NOMO-1 (cell line): ENCODE measurements around the gene SH3RF3.
"Not testable (repeated sequence)": the region's sequence is repeated elsewhere in the genome, so short reads cannot be mapped to it uniquely, and the experiment has no call there.

Experiments
- DNase-seq, 2 experiments: peaks; one replicate each; lab custom pipeline; 2025; ENCODE audit not compliant: unreplicated experiment in 2 of 2; lab: John Stamatoyannopoulos, UW

Gene SH3RF3

GRCh38 chr2:109530712-109531111 lies 401.7 kb downstream of the SH3RF3 start:
- no peak for DNase-seq

DNA sequence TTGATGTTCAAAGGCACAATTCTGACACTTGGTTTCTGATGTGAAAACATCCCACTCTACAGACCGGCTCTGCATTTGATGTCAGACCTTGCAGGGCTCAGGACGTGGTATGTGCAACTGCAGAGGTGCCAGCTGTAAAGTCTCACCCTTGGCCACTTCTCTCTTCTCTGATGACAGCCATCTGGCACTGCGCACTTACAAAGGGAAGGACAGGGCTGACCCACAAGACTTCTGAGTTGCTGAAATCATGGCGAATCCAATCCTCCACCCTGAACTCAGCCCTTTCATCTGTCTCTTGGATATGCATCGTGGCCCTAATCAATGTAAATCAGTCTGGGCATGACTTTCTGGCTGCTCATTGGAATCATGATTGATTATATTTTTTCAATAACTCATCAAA lies 402.2 kb downstream of the SH3RF3 start:
- no peak for DNase-seq

- no peak for DNase-seq
Measured at GRCh38 chr2:109531896-109532727, 403.1 kb downstream of the SH3RF3 start.

DNA sequence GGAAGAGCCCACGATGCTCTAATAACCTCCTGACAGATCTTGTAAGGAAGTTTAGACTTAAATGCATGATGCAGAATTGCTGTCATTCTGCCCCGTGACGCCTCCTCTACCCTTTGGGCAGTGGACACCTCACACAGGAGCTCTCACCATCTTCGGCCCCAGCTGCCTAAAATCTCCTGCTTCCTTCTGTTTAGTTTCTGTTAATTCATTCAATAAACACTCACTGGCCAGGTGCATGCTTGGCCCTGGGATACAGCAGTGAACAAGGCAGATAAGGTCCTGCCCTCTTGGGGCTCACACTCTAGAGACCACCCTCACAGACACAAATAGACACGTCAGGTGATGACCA lies 403.7 kb downstream of the SH3RF3 start:
- no peak for DNase-seq

DNA sequence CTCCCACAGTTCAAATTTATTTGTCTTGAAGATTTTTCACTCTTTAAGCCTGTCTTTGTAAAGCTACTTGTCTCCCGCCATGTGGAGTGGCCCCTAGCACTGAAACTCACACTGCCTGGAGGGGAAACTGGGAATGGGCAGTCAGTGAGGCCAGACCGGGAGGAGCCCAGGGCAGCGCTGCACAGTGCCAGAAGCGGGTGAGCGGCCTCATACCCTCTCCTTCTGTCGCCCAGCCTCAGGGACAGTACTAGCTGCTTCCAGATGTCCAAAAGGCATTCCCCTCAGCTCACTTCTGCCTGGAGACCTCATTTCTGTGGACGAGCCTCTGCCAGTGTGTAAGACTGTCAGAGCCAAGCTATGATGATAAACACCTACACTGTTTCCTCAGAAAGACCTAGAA lies 404.8 kb downstream of the SH3RF3 start:
- no peak for DNase-seq

- DNase-seq = no peak
Measured at GRCh38 chr2:109535217-109535946, 406.4 kb downstream of the SH3RF3 start.

DNA sequence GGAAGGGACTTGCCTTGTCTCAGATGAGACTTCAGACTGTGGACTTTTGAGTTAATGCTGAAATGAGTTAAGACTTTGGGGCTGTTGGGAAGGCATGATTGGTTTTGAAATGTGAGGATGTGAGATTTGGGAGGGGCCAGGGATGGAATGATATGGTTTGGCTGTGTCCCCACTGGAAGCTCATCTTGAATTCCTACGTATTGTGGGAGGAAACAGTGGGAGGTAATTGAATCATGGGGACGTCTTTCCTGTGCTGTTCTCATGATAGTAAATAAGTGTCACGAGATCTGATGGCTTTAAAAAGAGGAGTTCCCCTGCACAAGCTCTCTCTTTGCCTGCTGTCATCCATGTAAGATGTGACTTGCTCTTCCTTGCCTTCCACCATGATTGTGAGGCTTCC lies 407.6 kb downstream of the SH3RF3 start:
- DNase-seq = not testable (repeated sequence)

GRCh38 chr2:109537565-109538222 lies 408.7 kb downstream of the SH3RF3 start:
- DNase-seq = no peak

DNA sequence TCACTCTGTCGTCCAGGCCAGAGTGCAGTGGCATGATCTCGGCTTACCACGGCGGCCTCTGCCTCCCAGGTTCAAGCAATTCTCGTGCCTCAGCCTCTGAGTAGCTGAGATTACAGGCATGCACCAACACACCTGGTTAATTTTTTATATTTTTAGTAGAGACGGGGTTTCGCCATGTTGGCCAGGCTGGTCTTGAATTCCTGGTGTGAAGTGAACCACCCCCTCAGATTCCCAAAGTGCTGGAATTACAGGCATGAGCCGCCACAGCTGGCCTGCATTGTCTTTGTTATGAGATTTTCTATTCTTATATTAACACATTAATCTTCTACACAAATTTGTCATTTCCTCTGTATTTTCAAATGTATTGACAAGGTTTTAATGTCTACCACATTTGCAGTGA lies 409.5 kb downstream of the SH3RF3 start:
- no peak for DNase-seq

DNA sequence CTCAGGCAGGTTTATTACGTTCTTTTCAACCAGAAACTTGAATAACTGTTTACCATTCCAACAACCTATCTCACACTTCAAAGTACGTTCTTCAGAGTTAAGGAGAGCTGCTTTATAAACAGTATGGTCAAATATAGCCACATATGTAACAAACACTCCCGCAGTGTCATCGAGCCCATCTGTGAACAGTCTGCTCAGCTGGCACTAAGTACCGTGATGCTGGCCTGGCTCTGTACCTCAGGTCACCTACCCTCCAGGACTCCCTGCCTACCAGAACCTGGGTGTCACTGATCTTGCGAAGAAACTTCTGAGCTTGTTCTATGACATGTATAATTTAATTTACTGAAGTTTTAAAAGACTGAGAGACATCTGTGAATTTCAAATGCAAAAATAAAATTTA lies 413.4 kb downstream of the SH3RF3 start:
- DNase-seq = no peak

DNA sequence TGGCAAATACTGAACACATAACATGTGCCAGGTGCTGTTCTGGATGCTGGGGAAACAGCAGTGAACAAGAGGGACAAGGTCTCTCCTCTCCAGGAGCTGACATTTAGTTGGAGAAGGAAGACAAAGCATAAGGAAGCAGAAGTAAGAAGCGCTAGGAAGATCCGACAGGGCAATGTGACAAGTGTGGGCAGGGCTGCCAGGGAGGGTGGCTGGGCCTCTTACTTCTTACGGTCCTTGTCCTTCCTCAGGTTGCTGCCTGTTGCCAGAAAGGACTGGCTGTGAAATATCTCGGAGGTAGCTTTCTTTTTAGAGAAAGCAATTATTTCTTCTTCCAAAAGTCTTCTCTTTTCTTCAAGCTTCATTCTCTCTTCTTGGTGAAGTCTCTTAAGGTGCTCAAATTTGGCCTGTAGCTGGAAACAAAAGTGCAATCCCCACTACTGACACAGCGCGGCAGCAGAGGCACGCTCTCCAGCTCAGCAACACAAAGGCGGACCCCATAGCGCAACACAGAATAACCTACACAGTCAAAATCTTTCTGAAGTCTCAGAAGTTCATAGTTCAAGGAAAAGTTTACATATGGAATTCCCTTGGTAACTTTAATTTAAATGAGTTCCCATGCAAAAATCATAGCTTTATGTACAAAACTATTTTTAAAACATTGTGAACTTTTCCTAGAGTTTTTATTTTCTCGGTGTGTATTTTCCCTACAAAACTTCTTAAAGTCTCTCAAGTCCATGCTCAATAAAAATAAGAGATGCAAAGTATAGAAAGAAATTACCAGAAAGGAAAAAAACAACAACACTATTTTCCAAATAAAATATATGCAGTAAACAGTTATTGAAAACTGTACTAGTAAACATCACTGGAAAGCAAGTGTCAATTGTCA lies 417.1 kb downstream of the SH3RF3 start:
- DNase-seq = peak; percentile 8 to 18

- no peak for DNase-seq
Measured at GRCh38 chr2:109547280-109547679, 418.3 kb downstream of the SH3RF3 start.

DNA sequence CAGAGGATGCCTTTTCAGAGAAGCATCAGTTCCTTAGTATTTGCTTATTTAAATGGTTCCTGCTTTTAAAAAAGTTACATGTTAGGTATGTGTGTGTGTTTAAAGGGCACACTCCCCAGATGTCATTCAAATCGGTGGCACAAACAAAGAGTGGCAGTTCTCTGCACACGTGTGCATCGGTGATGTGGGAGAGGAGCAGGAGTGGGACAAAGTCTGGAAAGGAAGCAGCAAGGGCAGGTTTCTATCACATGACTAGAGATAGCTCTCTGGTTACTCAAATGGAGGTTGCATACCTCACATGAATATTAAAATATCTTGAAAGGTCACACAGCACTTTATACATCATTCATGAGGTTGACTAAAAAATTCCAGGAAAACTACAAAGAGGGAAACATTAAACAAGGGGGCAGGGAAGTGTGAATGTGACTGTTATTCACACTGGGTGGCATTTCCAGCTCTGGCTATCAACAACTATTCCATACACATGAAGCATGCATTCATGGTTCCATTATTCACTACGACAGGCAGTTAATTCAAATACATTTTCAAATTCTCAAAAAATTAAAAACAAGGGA lies 420.1 kb downstream of the SH3RF3 start:
- DNase-seq = no peak
